ENCODE results near the gene ADGRA3.

GRCh38 chr4:22460266-22460665, 55.6 kb downstream of the ADGRA3 start:
- no peak for TF ChIP-seq CTCF (conservative IDR thresholded peaks at IDR 0.05; ENCODE audit: low read depth in 2 of 2)
- TF ChIP-seq POLR2AphosphoS5 (IDR thresholded peaks at IDR 0.05; ENCODE audit: low read depth): no peak
- no peak for TF ChIP-seq JUNB (IDR thresholded peaks at IDR 0.05; ENCODE audit: unreplicated experiment)

All from GM23338 (cell line).